RKO (cell line): ENCODE measurements around the gene MRPL11.
A peak's percentile ranks its signal among the peaks of the same experiment; 100 is the strongest.
"Not testable (repeated sequence)": the region's sequence is repeated elsewhere in the genome, so short reads cannot be mapped to it uniquely, and the experiment has no call there.

Experiments
- DNase-seq: peaks from one replicate; pipeline ENCODE4 v3.0.0-alpha.2; 2016; ENCODE audit warnings: low spot score

Gene MRPL11

DNA sequence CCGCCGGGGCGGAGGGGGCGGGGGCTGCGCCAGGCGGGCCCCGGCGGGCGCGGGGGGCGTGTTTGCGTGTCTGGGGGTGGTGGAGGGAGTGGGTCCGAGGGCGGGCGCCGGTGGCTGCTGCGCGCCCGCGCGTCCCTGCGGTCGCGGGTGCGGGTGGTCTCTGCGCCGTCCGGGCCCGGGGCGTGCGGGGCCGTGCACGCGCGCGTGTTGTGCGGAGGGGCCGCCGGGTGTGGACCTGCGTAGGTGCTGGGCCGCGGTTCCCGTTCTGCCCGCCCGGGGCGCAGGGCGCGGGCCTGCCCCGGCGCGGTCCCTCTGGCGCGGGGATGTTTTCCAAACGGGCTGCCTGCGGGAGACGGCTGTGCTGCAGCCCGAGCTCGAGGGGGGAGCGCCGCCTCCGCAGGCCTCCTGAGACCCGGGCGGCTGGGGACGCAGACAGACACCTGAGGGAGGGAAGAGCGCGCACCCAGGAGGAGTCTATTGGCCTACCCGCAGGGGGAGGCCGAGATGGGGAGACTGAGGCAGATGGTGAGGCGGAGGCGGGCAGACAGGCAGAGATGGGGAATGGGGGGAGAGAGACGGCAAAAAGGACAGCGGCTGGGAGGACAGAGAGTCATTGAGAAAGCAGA lies 28.5 kb upstream of the MRPL11 start:
- DNase-seq = peak; percentile 45

DNA sequence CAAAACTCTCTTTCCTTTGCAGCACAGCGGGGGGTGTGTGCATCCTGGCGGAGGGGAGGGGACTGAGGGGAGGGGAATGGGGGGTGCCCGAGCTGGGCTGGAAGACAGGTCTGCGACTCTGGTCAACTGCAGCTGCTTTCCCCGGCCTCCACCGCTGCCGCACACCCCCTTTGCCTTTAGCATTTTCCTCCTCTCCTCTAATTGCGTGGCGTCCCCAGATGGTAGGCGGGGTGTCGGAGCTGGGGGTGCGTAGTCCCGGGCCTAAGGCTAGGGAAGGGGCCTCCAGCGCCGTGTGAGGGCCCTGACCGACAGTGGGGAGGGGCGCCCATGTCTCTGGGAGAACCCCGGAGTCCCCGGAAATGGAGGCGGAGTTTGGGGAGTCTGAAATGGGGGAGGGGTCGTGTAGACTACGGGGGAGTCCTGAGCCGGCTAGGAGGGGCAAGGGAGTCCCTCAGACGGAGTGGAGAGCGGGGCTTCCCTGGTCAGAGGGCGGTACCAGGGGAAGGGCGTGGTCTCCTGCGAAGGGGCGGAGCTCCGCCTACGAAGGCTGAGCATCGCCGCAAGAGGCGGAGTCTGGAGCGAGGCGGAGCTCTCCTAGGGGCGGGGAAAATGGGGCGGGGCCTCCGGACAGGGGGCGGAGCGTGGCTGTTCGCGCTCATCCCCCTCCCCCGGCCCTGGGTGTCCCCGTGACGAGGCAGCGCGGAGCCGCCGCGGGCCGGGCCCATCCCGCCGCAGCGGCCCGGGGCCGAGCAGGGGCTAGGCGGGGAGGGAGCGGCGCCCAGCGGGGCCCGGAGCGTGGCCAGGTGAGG lies 27.8 kb upstream of the MRPL11 start, which contains the start of gene PELI3:
Gene PELI3, plus strand, starts transcription at position 681 of the 809 bp plus-strand sequence. CDS start 1,224 bp downstream, outside the sequence.
- DNase-seq = peak; percentile 88

DNA sequence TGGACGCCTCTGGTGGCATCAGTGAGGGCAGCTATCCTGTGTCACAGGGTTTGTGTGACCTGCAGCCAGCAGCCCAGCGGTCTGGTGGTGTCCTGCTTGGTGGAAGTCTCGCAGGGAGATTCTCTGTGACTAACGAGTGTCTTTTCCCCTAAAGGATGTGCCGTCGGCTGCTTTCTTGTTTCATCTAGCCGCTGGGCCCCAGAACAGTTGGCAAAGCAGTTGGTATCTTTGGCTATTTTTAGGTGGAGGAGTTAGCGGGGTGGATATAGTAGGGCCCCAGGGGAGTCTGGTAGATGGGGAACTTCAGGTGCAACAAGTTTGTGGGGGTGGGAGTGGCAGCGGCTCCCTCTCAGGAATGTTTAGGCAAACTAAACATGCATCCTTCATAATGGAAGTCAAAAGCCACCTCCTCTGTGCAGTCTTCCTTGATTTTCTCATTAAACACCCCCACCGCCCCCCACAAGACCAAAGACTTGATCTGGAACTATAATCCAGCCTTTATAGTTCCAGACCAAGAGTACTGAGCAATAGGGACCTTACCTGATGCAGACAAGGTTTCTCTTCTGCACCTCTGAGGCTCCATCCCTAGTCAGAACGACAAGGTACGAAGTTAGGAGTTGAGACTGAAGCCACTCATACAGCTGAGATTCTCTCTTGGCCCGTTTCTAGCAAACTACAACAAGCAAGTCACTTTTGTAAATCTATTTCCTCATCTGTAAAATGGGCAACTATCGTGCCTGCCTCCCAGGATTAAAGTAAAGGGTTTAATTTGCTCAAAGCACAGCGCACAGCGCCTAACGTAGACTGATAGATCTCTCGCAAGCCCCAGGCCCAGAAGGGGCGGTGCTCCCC lies 27.0 kb upstream of the MRPL11 start:
- no peak for DNase-seq

DNA sequence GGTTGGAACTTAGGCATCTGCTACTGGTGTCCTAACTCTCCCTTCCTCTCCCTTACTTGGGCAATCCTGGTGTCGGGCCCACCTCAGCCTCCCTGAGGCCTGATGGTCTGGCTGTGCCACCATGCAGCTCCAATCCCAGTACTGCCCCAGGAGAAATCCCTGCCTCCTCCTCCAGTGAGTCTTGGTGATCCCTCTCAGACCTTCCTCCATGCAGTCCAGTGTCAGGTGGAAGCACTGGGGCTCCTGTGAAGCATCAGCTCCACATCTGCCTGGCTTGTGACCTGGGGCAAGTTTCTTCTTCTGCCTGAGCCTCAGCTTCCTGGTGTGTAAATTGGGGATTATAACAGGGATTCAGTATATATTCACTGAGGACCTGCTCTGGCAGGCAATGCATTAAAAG lies 26.3 kb upstream of the MRPL11 start:
- DNase-seq = no peak

DNA sequence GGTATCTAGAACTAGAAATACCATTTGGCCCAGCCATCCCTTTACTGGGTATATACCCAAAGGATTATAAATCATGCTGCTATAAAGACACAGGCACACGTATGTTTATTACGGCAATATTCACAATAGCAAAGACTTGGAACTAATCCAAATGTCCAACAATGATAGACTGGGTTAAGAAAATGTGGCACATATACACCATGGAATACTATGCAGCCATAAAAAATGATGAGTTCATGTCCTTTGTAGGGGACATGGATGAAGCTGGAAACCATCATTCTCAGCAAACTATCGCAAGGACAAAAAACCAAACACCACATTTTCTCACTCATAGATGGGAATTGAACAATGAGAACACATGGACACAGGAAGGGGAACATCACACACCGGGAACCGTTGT lies 25.5 kb upstream of the MRPL11 start:
- not testable (repeated sequence) for DNase-seq

DNA sequence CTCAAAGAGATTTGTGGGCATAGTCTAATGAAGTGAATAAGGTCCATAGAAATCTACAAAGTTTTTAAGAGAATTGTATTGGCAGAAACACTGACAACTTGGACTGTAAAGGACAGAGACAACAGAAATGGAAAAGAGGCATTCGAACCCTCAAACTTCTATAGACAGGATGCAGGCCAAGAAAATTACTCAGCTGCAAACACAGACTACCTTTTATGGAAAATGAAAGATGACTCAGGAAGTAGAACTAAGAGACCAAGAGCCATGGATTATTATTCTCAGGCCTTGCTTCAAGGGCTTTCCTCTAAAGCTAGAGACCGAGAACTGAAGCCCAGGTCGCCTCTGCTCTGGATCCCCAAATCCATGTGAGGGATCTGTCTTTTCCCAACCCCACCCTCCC lies 24.3 kb upstream of the MRPL11 start:
- peak; percentile 38 for DNase-seq

DNA sequence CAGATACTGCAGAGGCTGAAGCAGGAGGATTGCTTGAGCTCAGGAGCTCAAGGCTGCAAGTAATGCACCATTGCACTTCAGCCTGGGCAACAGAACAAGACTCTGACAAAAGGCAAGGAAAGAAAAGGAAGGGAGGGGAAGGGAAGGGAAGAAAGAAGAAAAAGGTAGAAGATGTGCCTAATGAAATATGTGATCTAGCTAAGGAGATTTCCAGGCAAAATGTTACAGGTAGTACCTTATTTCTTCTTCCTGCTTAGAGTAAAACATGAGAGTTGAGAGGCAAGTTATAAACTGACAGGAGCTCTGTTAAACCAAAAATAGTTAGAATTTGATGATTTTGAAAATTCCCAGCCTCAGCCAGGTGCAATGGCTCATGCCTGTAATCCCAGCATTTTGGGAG lies 23.4 kb upstream of the MRPL11 start:
- no peak for DNase-seq

DNA sequence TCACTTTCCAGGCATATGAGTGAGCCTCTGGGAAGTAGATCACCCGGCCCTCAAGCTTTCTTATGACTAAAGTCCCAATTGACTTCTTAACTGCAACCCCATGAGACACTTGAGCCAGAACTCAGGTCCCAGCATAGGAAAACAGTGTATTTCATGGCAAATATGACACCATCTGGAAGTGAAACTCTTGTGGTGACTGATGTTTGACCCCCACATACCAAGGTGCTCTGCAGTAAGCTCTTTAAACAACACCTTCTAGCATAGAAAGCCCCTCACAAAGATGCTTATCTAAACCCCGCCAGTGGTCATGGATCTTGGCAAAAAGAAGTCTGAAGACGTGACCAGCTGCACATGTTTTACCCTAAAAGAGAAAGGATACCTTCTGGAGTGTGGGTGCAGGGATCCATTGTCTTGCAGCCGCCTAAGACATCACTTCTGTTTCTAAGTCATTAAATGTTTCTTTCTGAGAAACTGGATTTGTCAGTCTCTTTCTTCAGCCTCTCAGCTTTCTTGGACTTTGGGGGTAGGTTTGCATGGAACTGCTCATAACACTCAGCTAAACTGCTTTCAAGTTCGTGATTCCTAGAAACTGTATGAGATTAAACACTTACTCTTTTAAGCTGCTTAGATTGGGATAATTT lies 20.6 kb upstream of the MRPL11 start:
- DNase-seq = no peak

DNA sequence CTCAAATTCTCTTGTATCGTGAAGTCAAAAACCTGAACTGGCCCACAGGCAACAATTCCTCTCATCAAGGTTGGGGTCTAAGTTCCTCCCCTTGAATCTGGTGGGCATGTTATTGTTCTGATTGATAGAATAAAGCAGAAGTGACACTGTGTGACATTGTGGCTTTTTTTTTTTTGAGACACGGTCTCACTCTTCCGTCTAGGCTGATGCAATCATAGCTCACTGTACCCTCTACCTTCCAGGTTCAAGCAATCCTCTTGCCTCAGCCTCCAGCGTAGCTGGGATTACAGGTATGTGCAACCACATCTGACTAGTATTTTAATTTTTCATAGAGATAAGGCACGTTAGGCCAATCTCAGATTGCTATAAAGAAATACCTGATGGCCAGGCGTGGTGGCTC lies 19.2 kb upstream of the MRPL11 start:
- DNase-seq = no peak

GRCh38 chr11:66454828-66455227 lies 16.2 kb upstream of the MRPL11 start:
- DNase-seq = no peak

- DNase-seq = no peak
Measured at GRCh38 chr11:66454247-66454646, 15.6 kb upstream of the MRPL11 start.

- no peak for DNase-seq
Measured at GRCh38 chr11:66451663-66452062, 13.0 kb upstream of the MRPL11 start.

DNA sequence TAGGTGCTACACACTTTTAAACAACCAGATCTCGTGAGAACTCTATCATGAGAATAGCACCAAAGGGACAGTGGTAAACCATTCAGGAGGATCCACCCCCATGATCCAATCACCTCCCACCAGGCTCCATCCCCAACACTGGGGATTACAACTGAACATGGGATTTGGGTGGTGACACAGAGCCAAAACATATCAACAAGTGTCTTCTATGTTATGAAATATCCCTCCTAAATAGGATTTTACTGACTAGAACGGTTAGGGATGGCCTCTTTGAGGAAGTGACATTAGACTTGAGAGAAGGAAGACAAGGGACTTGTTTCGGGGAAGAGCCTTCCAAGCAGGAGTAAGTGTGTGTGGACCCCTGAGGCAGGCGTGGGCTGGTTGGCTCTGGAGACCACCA lies 11.9 kb upstream of the MRPL11 start:
- DNase-seq = no peak

DNA sequence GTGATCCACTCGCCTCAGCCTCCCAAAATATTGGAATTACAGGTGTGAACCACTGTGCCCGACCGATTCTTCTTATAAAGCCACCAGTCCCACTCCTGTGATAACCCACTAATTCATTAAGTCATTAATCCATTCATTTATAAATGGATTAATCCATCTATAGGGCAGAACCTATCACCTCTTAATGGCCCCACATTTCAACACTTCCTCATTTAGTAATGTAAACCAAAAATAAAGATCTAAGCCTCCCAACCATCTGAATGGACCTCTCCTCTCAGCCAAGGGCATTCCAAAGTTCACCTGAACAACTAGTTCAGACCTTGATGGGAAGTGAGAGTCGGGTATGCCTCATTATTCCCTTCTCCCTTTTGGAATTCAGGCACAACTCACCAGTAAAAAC lies 9.9 kb upstream of the MRPL11 start:
- DNase-seq = no peak

DNA sequence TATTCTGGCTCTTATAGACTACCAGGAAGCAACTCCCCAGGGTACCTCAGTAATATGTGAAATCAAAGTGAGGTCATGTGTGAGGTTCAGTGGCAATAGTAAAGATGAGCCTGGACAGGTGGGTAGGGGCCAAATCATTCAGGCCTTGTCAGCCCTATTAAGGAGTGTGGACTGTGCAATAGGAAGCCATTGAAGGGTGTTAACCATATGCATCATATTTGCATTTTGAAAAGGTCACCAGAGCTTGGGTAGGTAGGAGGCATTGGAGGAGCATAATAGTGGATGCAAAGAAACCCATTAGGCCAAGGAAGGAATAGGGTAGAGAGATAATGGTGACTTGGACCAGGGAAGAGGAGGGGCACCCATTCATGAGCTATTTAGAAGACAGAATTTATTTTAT lies 8.4 kb upstream of the MRPL11 start:
- no peak for DNase-seq

DNA sequence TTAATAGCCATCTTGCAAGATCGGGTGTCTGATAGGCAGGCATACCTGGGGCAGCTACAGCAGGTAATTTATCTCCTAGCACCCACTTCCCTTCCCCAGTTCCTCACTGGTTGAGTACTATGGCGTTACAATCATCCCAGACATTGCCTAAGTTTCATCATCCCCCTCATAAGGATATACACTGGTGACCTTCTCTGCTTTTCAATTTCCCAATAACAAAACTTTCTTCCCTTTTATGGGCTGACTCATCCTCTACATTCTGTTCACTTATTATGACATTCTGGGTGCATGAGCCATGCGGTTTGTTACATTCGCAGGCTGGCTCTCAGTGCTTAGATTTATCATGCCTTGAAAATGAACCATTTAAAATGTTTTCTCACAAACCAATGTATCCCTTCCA lies 5.0 kb upstream of the MRPL11 start:
- DNase-seq = peak; percentile 71

DNA sequence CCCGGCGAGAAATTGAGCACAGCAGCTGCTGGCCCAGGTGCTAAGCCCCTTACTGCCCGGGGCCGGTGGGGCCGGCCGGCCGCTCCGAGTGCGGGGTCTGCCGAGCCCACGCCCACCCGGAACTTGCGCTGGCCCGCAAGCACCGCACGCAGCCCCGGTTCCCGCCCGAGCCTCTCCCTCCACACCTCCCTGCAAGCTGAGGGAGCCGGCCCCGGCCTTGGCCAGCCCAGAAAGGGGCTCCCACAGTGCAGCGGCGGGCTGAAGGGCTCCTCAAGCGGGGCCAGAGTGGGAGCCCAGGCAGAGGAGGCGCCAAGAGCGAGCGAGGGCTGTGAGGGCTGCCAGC lies 2.3 kb upstream of the MRPL11 start:
- DNase-seq = not testable (repeated sequence)

GRCh38 chr11:66440101-66440939 lies 1.7 kb upstream of the MRPL11 start:
- not testable (repeated sequence) for DNase-seq

GRCh38 chr11:66437979-66438503 lies 607 bp downstream of the MRPL11 start:
- DNase-seq = no peak

DNA sequence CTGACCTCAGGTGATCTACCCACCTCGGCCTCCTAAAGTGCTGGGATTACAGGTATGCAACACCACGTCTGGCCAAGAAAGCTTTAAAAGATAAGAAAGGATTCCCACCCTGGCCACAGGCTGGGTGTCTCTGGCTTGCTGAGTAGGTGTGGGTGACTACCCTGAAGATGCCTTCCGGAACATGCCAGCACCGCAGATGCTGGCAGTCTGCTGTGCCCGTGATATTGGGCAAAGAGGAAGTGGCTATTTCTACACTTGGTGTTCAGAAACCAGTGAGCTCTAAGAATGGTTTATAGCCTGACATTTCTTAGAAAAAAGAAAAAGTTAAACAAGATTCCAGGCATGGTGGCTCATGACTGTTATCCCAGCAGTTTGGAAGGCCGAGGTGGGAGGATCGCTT lies 6.1 kb downstream of the MRPL11 start:
- no peak for DNase-seq

DNA sequence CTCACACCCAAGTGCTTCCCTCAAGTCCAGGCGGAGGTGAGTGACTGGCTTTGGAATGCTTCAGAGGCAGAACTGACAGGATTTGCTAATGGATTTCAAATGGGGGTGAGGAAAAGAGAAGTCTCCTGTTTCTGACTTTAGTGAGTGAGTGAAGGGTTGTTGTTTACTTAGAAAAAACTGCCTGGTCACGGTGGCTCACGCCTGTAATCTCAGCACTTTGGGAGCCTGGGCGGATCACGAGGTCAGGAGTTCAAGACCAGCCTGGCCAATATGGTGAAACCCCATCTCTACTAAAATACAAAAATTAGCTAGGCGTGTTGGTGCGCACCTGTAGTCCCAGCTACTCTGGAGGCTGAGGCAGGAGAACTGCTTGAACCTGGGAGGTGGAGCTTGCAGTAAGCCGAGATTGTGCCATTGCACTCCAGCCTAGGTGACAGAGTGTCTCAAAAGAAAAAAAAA lies 6.7 kb downstream of the MRPL11 start:
- DNase-seq = not testable (repeated sequence)
